PC-9 (cell line): ENCODE results near the gene ZNF593. TPM values are rescaled to one million over a fixed set of nuclear protein-coding genes. Genes with fewer than 3 reads are reported as not detected.

Source experiments
- BruUV-seq: library from RNA; stranded (reverse); fragments of 400-500 nt; replicated peaks from 2 replicates; lab custom pipeline; 2021; lab: Mats Ljungman, UMichigan
- CTCF ChIA-PET: fragments of 300-600 bp; sonication (Branson Sonifier 250); formaldehyde crosslinking; loops from one replicate; lab custom pipeline; 2022; ENCODE audit warnings: antibody characterized with exemption; lab: Charles Lee
- POLR2A ChIA-PET: fragments of 300-600 bp; sonication (Branson Sonifier 250); formaldehyde crosslinking; loops from one replicate; lab custom pipeline; 2022; ENCODE audit warnings: antibody characterized with exemption; ENCODE audit not compliant: unreplicated experiment; lab: Charles Lee
- DNase-seq, 2 experiments: peaks; one replicate each; pipeline versions ENCODE4 v3.0.0 to v3.0.0-alpha.2; 2015 to 2022; ENCODE audit warnings: mixed read lengths in 1 of 2
- H2AFZ ChIP-seq: fragments of 200-600 bp; sonication (generic); 2 replicates; pipeline ENCODE4 v1.8.1; 2017; ENCODE audit warnings: antibody characterized with exemption
- H3F3A ChIP-seq: fragments of 200-600 bp; sonication (generic); 2 replicates; pipeline ENCODE4 v1.8.1; 2017; ENCODE audit warnings: antibody characterized with exemption, mild to moderate bottlenecking, low read depth; ENCODE audit not compliant: insufficient read depth
- H3K27ac ChIP-seq: fragments of 200-600 bp; sonication (generic); 2 replicates; pipeline ENCODE4 v1.6.1; 2016; ENCODE audit warnings: mixed run types
- H3K27me3 ChIP-seq: fragments of 200-600 bp; sonication (generic); 2 replicates; pipeline ENCODE4 v1.6.1; 2016; ENCODE audit warnings: low read depth, mixed run types; ENCODE audit not compliant: insufficient read depth
- H3K36me3 ChIP-seq: fragments of 200-600 bp; sonication (generic); 2 replicates; pipeline ENCODE4 v1.6.1; 2016; ENCODE audit warnings: low read depth, mixed run types
- H3K4me1 ChIP-seq: fragments of 200-600 bp; sonication (generic); replicated peaks from 2 replicates; pipeline ENCODE4 v1.6.1; 2016; ENCODE audit warnings: mixed run types; ENCODE audit not compliant: insufficient read depth
- H3K4me2 ChIP-seq: fragments of 200-600 bp; sonication (generic); 2 replicates; pipeline ENCODE4 v1.6.1; 2017; ENCODE audit warnings: mixed run types
- H3K4me3 ChIP-seq: fragments of 200-600 bp; sonication (generic); 2 replicates; pipeline ENCODE4 v1.6.1; 2016; ENCODE audit warnings: mixed run types
- H3K79me2 ChIP-seq: fragments of 200-600 bp; sonication (generic); 2 replicates; pipeline ENCODE4 v1.6.1; 2017; ENCODE audit warnings: low read depth, mixed run types
- H3K9me2 ChIP-seq: fragments of 200-600 bp; sonication (generic); 2 replicates; pipeline ENCODE4 v1.8.1; 2017; ENCODE audit warnings: mild to moderate bottlenecking; ENCODE audit not compliant: insufficient read depth
- H3K9me3 ChIP-seq: fragments of 200-600 bp; sonication (generic); 2 replicates; pipeline ENCODE4 v1.8.1; 2016; ENCODE audit warnings: low read depth; ENCODE audit not compliant: insufficient read depth
- H4K20me1 ChIP-seq: fragments of 200-600 bp; sonication (generic); 2 replicates; pipeline ENCODE4 v1.8.1; 2017; ENCODE audit not compliant: insufficient read depth
- CTCF ChIP-seq: fragments of 200-600 bp; sonication (generic); conservative IDR thresholded peaks from 2 replicates; pipeline ENCODE4 v1.6.1; 2017; ENCODE audit warnings: mixed run types, antibody characterized with exemption, mild to moderate bottlenecking, moderate library complexity
- EZH2 ChIP-seq: fragments of 200-600 bp; sonication (generic); IDR thresholded peaks from 2 replicates; pipeline ENCODE4 v1.8.0; 2017; ENCODE audit warnings: antibody characterized with exemption, low read depth
- intact Hi-C: fragments of 100-400 bp; cut with micrococcal nuclease; formaldehyde crosslinking; loops from one replicate; pipeline ENCODE4 v1.10.0; 2022; ENCODE audit not compliant: unreplicated experiment
- total RNA-seq: library from RNA; stranded (reverse); gene quantifications from 2 replicates; pipeline ENCODE4 v1.2.3, GENCODE V29; 2021

ZNF593 gene
- total RNA-seq, 1 experiment from 2014 or later: 37.0 TPM

GRCh38 chr1:26158908-26159742 lies 10.6 kb upstream of the ZNF593 start, which contains the start of gene FAM110D:
Gene FAM110D (plus strand): TSS chr1:26159079. CDS start chr1:26161292, 2,213 bp downstream.
- POLR2A ChIA-PET: no interaction called here
- no peaks in the 10 kb centered on the region for H4K20me1 ChIP-seq
- BruUV-seq: no TSS peak
- H3K9me2 ChIP-seq: no peaks in the 10 kb centered on the region
- H3K4me1 ChIP-seq: peaks cover 3% of the 10 kb centered on the region; the same call in 1 of the 2 replicates
- H3K27ac ChIP-seq: no peak within 1 kb of the TSS
- CTCF ChIA-PET: no interaction called here
- no peaks in the 10 kb centered on the region for H3K36me3 ChIP-seq
- no peak within 1 kb of the TSS for H2AFZ ChIP-seq
- H3F3A ChIP-seq: no peaks in the 10 kb centered on the region; the same call in 1 of the 2 replicates
- no peak within 1 kb of the TSS for H3K4me3 ChIP-seq
- intact Hi-C loops: no loop called here
- no peaks in the 10 kb centered on the region for H3K9me3 ChIP-seq
- DNase-seq: no peak
- no peak for TF ChIP-seq CTCF
- H3K27me3 ChIP-seq: peaks cover 18% of the 10 kb centered on the region
- H3K79me2 ChIP-seq: no peaks in the 10 kb centered on the region
- H3K4me2 ChIP-seq: no peak within 1 kb of the TSS

DNA sequence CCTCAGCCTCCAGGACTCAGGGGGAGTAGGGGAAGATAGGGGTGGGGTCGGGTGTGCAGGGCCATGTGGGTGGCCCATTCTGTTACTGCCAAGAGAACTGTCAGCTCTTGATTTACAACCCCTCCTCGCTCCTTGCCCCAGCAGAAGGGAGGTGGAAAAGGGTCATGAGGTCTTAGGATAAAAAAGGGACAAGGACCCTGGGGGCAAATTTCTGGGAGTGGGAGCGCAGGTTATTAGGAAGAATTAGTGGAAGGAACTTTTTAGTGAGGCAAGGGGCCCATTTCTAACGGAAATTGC lies 10.0 kb upstream of the ZNF593 start:
- H3K4me2 ChIP-seq: no peak overlapping the region
- ChIA-PET POLR2A (no interaction called here), CTCF (no interaction called here)
- intact Hi-C loops: loop anchor here (5.0 to 10.0 kb wide), 3 partner anchors 52 to 265 kb away; no protein-coding TSS in a partner anchor
- H3K36me3 ChIP-seq: no peaks in the 10 kb centered on the region
- H3K4me3 ChIP-seq: no peak overlapping the region
- H3K79me2 ChIP-seq: no peaks in the 10 kb centered on the region
- H4K20me1 ChIP-seq: no peaks in the 10 kb centered on the region
- H3K9me3 ChIP-seq: no peaks in the 10 kb centered on the region
- H3K4me1 ChIP-seq: peaks cover 3% of the 10 kb centered on the region; the same call in 1 of the 2 replicates
- no peak overlapping the region for H2AFZ ChIP-seq
- BruUV-seq: no TSS peak
- H3K27me3 ChIP-seq: peaks cover 18% of the 10 kb centered on the region
- no peaks in the 10 kb centered on the region for H3K9me2 ChIP-seq
- H3F3A ChIP-seq: no peaks in the 10 kb centered on the region; the same call in 1 of the 2 replicates
- no peak for DNase-seq
- H3K27ac ChIP-seq: no peak overlapping the region
- no peak for TF ChIP-seq EZH2
- TF ChIP-seq CTCF: no peak

DNA sequence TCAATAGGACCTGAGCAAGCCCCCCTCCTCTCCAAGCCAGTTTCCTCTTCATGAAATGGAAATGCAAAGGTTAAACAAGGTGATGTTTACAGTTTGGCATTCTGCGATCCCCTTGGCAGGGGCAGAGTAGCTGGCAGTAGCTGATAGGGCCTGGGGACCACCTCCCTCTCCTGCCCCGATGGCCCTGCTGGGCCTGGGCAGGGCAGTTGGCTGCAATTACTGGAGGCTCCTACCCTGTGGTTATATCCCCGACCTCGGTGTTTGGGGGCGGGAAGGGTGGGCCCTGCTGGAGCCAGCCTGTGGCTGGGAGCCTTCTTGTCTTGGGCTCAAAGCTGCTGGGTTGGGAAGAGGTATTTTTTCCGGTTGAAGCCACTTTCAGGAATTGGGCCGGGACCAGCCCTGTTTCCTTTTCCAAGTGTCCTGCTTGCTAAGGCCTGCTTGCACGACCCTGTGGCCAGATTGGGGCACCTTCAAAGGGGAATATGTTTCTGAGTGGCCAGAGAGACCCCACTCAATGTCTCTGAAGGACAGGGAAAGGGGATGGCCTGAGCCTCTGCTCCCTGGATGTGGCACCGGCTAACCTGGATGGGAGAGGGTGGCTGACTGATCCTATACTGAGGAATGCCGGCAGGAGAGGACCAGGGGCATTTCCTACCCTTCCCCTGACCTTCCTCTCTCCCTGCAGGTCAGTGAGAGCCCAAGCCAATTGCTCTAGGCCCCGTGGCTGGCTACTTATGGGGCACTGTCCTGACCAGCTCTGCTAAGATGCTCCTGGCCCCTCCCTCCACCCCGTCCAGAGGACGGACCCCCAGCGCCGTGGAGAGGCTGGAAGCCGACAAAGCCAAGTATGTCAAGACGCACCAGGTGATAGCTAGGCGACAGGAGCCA lies 8.9 kb upstream of the ZNF593 start:
- H3K4me2 ChIP-seq: peak overlapping the region; percentile 90; the same call in 1 of the 2 replicates
- H3K36me3 ChIP-seq: no peaks in the 10 kb centered on the region
- no peaks in the 10 kb centered on the region for H3K79me2 ChIP-seq
- ChIA-PET POLR2A (interaction anchor here (0.7 kb wide), 1 partner anchor 144 kb away, joined by 7 read pairs; no protein-coding TSS in a partner anchor), CTCF (no interaction called here)
- intact Hi-C loops: loop anchor here (5.0 to 10.0 kb wide), 3 partner anchors 53 to 266 kb away; no protein-coding TSS in a partner anchor
- no peaks in the 10 kb centered on the region; the same call in 1 of the 2 replicates for H3F3A ChIP-seq
- H3K9me2 ChIP-seq: no peaks in the 10 kb centered on the region
- no peaks in the 10 kb centered on the region for H4K20me1 ChIP-seq
- no peak for DNase-seq
- no TSS peak for BruUV-seq
- peaks cover 3% of the 10 kb centered on the region; the same call in 1 of the 2 replicates for H3K4me1 ChIP-seq
- H2AFZ ChIP-seq: no peak overlapping the region
- no peak overlapping the region for H3K27ac ChIP-seq
- H3K4me3 ChIP-seq: no peak overlapping the region
- TF ChIP-seq CTCF: no peak
- no peak for TF ChIP-seq EZH2
- no peaks in the 10 kb centered on the region for H3K9me3 ChIP-seq
- peaks cover 18% of the 10 kb centered on the region for H3K27me3 ChIP-seq
